Keratinocyte (primary cell): Measurements from ENCODE around the gene PCCB. TPM values are rescaled to one million over a fixed set of nuclear protein-coding genes. Genes with fewer than 3 reads are reported as not detected.

Experiments
- DNase-seq: peaks from one replicate; pipeline ENCODE4 v3.0.0-alpha.2; 2011; ENCODE audit warnings: low read depth, missing footprints, low spot score
- FAIRE-seq: peaks from 2 replicates; lab custom pipeline; 2011; peaks lifted over from hg19 to GRCh38; lab: Jason Lieb, UNC
- H2AFZ ChIP-seq: 2 replicates; pipeline ENCODE4 v1.6.0; 2012; ENCODE audit warnings: low read length, control low read depth, inconsistent platforms; ENCODE audit not compliant: control insufficient read depth
- H3K27ac ChIP-seq: 2 replicates; pipeline ENCODE4 v1.5.1; 2011; ENCODE audit warnings: low read length; ENCODE audit not compliant: control insufficient read depth, insufficient read depth
- H3K27me3 ChIP-seq: 3 replicates; pipeline ENCODE4 v1.6.0; 2011; ENCODE audit warnings: low read length; ENCODE audit not compliant: control insufficient read depth, insufficient read depth; ENCODE audit errors: extremely low read depth
- H3K36me3 ChIP-seq, 2 experiments: 2 replicates in 1 of 2; 3 replicates in 1 of 2; pipeline ENCODE4 v1.5.1; 2011; ENCODE audit warnings: low read length in 2 of 2, mild to moderate bottlenecking in 1 of 2; ENCODE audit not compliant: control insufficient read depth in 2 of 2, insufficient read depth in 2 of 2; ENCODE audit errors: extremely low read depth in 1 of 2
- H3K4me1 ChIP-seq: 3 replicates; pipeline ENCODE4 v1.5.1; 2011; ENCODE audit warnings: low read length; ENCODE audit not compliant: control insufficient read depth, insufficient read depth; ENCODE audit errors: extremely low read depth
- H3K4me2 ChIP-seq: 3 replicates; pipeline ENCODE4 v1.6.0; 2011; ENCODE audit warnings: low read depth, low read length; ENCODE audit not compliant: control insufficient read depth, insufficient read depth; ENCODE audit errors: extremely low read depth
- H3K4me3 ChIP-seq, 3 experiments: fragments of 200-600 bp in 1 of 3; sonication (generic) in 1 of 3; 2 replicates in 2 of 3; 3 replicates in 1 of 3; pipeline ENCODE4 v1.5.1; 2011 to 2016; ENCODE audit warnings: low read length in 3 of 3, mild to moderate bottlenecking in 3 of 3, control low read depth in 2 of 3, inconsistent platforms in 1 of 3, low read depth in 1 of 3, mixed read lengths in 1 of 3, mixed run types in 1 of 3, moderate library complexity in 1 of 3; ENCODE audit not compliant: control insufficient read depth in 2 of 3, insufficient read depth in 2 of 3; ENCODE audit errors: extremely low read depth in 1 of 3
- H3K79me2 ChIP-seq: 2 replicates; pipeline ENCODE4 v1.6.0; 2012; ENCODE audit warnings: low read length; ENCODE audit not compliant: control insufficient read depth, insufficient read depth
- H3K9ac ChIP-seq: 3 replicates; pipeline ENCODE4 v1.6.0; 2011; ENCODE audit warnings: low read length; ENCODE audit not compliant: control insufficient read depth, insufficient read depth; ENCODE audit errors: extremely low read depth
- H3K9me1 ChIP-seq: 3 replicates; pipeline ENCODE4 v1.6.0; 2011; ENCODE audit warnings: low read length; ENCODE audit not compliant: control insufficient read depth, insufficient read depth; ENCODE audit errors: extremely low read depth
- H3K9me3 ChIP-seq: 2 replicates; pipeline ENCODE4 v1.5.1; 2012; ENCODE audit warnings: low read depth, low read length; ENCODE audit not compliant: control insufficient read depth
- H4K20me1 ChIP-seq: 3 replicates; pipeline ENCODE4 v1.6.0; 2011; ENCODE audit warnings: low read length; ENCODE audit not compliant: control insufficient read depth, insufficient read depth; ENCODE audit errors: extremely low read depth
- CTCF ChIP-seq, 3 experiments: IDR thresholded peaks in 1 of 3; conservative IDR thresholded peaks in 1 of 3; optimal IDR thresholded peaks in 1 of 3; 2 replicates in 2 of 3; 3 replicates in 1 of 3; pipeline versions ENCODE3 to v1.5.1; 2011; ENCODE audit warnings: low read length in 3 of 3, mild to moderate bottlenecking in 3 of 3, moderate library complexity in 2 of 3, control low read depth in 1 of 3, inconsistent platforms in 1 of 3; ENCODE audit not compliant: insufficient read depth in 2 of 3; ENCODE audit errors: extremely low read depth in 1 of 3
- EZH2 ChIP-seq: IDR thresholded peaks from one replicate; pipeline ENCODE4 v1.6.1; 2012; ENCODE audit warnings: inconsistent platforms, mild to moderate bottlenecking, low read length, moderate library complexity
- dilution Hi-C: fragments of 300-500 bp; cut with MboI; formaldehyde crosslinking; loops from one replicate; pipeline ENCODE4 v1.7.0; 2020; ENCODE audit warnings: low sequenced_read_pairs; ENCODE audit not compliant: extremely low pct_ligation_motif_present
- polyA plus RNA-seq, 5 experiments: library from polyadenylated mRNA; depleted of rRNA in 3 of 5; stranded (reverse) in 3 of 5; stranded (forward) in 1 of 5; unstranded in 1 of 5; fragments of >200 nt; gene quantifications; 1 replicate in 1 of 5; 2 replicates in 3 of 5; 3 replicates in 1 of 5; pipeline versions ENCODE4 v1.2.1 to v1.2.3, GENCODE V29; 2011 to 2012; ENCODE audit warnings: missing spikeins in 2 of 5, low read depth in 1 of 5, low replicate concordance in 1 of 5

Gene PCCB
- polyA plus RNA-seq, 1 donor (not counting 4 experiments of a cell fraction or from before 2014, with no cell fraction given) = 46.9 TPM

- no peak for TF ChIP-seq CTCF (optimal IDR thresholded peaks at IDR 0.05 in 1 of 3, IDR thresholded peaks at IDR 0.05 in 1 of 3, conservative IDR thresholded peaks at IDR 0.05 in 1 of 3; ENCODE audit: extremely low read depth in 1 of 3, insufficient read depth in 2 of 3, low read length in 3 of 3)
- no peak overlapping the region for H3K9ac ChIP-seq
- dilution Hi-C loops = no loop called here
- no peaks in the 10 kb centered on the region for H3K4me1 ChIP-seq
- H2AFZ ChIP-seq = no peak overlapping the region
- H3K27me3 ChIP-seq = no peaks in the 10 kb centered on the region
- FAIRE-seq (no peak), DNase-seq (no peak)
- no peaks in the 10 kb centered on the region for H3K79me2 ChIP-seq
- H3K4me2 ChIP-seq = no peak overlapping the region
- no peaks in the 10 kb centered on the region for H4K20me1 ChIP-seq
- H3K4me3 ChIP-seq = no peak overlapping the region
- H3K36me3 ChIP-seq = peaks cover 9 to 21% of the 10 kb centered on the region in 2 experiments
- no peaks in the 10 kb centered on the region for H3K9me3 ChIP-seq
- H3K27ac ChIP-seq = no peak overlapping the region
- no peaks in the 10 kb centered on the region for H3K9me1 ChIP-seq
Measured at GRCh38 chr3:136297826-136298225, 47.7 kb downstream of the PCCB start.

GRCh38 chr3:136300444-136300843 lies 50.3 kb downstream of the PCCB start:
- dilution Hi-C loops = no loop called here
- FAIRE-seq (no peak), DNase-seq (no peak)
- no peak overlapping the region for H3K4me2 ChIP-seq
- no peaks in the 10 kb centered on the region for H3K9me3 ChIP-seq
- H3K4me3 ChIP-seq = no peak overlapping the region
- no peaks in the 10 kb centered on the region for H4K20me1 ChIP-seq
- no peak overlapping the region for H2AFZ ChIP-seq
- H3K36me3 ChIP-seq = peaks cover 9 to 17% of the 10 kb centered on the region in 2 experiments
- no peaks in the 10 kb centered on the region for H3K9me1 ChIP-seq
- no peak overlapping the region for H3K9ac ChIP-seq
- H3K27ac ChIP-seq = no peak overlapping the region
- H3K79me2 ChIP-seq = no peaks in the 10 kb centered on the region
- TF ChIP-seq EZH2 = no peak
- TF ChIP-seq CTCF (optimal IDR thresholded peaks at IDR 0.05 in 1 of 3, IDR thresholded peaks at IDR 0.05 in 1 of 3, conservative IDR thresholded peaks at IDR 0.05 in 1 of 3; ENCODE audit: extremely low read depth in 1 of 3, insufficient read depth in 2 of 3, low read length in 3 of 3) = no peak
- no peaks in the 10 kb centered on the region for H3K27me3 ChIP-seq
- H3K4me1 ChIP-seq = no peaks in the 10 kb centered on the region
